Left lobe of liver (tissue), 2 donors: ENCODE results near the gene FXYD3. TPM values are rescaled to one million over a fixed set of nuclear protein-coding genes. Genes with fewer than 3 reads are reported as not detected.

ENCODE experiments used
- ATAC-seq: fragments of 200-7000 bp; cut with Tn5 transposase; one replicate; pipeline ENCODE4 v1.9.1; 2020; ENCODE audit warnings: mild to moderate bottlenecking, moderate library complexity
- DNase-seq: peaks from one replicate; pipeline ENCODE4 v3.0.0-alpha.2; 2020; ENCODE audit warnings: low spot score
- total RNA-seq: library from RNA; stranded (reverse); gene quantifications from one replicate; pipeline ENCODE4 v1.2.1, GENCODE V29; 2021
- donor health status: DM: no; HTN: no; CAD: no; lungs with moderate emphysema.
- donor health status: DM: no; HTN: yes; CAD: no.

The FXYD3 gene, protein sequence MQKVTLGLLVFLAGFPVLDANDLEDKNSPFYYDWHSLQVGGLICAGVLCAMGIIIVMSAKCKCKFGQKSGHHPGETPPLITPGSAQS
- 1.4 TPM for total RNA-seq

DNA sequence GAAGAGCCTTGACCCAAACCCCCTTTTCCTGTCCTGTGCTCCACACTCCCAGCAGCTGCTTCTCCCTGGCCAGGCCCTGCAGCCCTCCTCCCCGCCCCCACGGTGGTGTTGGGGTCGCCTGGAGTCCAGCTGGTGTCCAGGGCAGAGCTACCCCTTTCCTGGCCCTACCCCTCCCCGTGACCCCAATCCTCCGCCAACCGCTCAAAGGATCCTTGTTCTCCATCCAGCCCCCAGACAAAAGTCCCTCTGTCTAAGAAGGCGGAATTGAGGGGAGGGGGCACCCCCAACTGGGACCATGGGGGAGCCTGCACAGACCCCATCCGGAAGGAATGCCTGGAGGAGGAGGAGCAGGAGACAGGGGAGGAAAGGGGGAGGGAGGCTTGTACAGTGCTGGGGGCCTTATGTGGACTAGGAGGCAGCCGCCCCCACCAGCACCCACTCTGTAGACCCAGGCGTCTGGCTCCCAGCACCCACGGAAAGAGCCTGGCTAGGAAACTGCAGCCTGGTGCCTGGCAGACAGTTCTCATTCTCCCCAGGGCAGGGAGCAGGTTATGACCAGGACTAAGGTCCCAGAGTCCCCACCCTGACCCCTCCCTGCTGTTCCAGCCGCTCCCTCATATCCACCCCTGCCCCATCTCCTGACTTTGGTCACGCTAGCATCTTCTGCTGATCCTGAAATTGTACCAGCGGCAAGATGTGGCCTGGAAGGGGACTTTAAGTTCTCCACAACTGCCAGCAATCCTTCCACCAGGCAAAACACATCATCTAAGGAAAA lies at the start of gene FXYD3:
TSS of gene FXYD3 (plus strand) at position 647 of the 775 bp plus-strand sequence. CDS start 3,554 bp downstream, outside the sequence.
- DNase-seq (no peak), ATAC-seq (no peak)

DNA sequence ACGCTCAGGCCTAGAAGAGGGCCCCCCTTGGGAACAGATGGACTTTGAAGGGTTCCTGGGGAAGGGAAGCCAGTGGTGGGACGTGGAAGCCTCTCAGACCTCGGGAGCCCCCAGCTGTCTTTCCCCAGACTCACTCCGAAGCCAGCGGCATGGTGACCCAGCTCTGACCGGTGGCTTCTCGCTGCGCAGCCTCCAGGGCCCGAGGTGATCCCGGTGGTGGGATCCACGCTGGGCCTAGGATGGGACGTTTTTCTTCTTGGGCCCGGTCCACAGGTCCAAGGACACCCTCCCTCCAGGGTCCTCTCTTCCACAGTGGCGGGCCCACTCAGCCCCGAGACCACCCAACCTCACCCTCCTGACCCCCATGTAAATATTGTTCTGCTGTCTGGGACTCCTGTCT lies 49.5 kb upstream of the FXYD3 start:
- ATAC-seq = peak; percentile 1
- no peak for DNase-seq

DNA sequence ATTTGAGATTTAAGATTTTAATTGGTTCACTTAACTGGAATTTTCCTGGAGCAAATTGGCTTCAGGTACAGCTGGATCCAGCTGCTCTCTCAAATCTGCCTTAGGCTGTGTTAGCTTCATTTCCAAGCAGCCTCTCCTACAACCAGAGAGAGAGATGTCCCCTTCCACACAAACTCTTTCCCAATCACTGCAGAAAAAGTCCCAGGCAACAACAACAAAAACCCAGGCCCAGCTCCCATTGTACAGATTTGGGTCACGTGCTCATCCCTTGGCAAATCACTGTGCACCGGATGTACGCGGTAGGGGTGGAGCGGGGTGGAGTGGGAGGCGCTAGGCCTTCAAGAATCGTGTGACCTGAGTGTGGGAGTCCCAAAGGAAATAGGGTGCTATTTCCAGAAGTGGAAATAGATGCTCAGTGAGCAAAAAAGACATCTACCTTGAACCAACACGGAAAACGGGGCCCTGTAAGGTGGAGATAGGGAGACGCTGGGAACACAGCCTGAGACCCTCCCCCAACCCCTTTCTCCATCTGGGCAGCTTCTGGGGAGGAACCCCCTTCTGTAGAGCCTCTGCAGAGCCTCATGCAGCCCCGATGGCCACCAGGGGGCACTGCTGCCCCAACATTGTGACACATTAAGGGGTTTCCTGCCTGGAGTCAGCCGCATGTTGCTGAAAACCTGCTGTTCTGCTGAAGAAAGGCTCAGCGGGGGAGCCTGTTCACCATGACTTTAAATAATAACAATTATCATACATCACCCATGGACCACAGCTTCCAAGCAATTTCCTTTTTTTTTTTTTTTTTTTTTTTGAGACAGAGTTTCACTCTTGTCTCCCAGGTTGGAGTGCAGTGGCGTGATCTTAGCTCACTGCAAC lies 48.7 kb upstream of the FXYD3 start:
- ATAC-seq (peak; percentile 83), DNase-seq (peak; percentile 90)

DNA sequence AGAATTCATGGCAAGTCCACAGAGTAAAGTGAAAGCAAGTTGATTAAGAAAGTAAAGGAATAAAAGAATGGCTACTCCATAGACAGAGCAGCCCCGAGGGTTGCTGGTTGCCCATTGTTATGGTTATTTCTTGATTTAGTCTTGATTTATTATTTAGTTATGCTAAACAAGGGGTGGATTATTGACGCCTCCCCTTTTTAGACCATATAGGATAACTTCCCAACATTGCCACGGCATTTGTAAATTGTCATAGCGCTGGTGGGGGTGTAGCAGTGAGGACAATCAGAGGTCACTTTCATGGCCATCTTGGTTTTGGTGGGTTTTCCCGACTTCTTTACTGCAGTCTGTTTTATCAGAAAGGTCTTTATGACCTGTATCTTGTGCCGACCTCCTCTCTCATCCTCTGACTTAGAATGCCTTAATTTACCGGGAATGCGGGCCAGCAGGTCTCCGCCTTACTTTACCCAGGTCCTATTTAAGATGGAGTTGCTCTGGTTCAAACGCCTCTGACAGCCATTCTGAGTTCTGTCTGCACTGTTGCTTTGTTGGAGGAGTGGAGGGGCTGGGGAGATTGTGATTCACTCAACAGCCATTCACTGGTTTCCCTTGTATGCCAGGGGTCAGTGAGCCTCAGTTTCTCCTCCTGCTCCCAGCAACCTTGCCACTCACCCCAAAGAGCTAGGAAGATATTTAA lies 46.5 kb upstream of the FXYD3 start:
- ATAC-seq (no peak), DNase-seq (no peak)

DNA sequence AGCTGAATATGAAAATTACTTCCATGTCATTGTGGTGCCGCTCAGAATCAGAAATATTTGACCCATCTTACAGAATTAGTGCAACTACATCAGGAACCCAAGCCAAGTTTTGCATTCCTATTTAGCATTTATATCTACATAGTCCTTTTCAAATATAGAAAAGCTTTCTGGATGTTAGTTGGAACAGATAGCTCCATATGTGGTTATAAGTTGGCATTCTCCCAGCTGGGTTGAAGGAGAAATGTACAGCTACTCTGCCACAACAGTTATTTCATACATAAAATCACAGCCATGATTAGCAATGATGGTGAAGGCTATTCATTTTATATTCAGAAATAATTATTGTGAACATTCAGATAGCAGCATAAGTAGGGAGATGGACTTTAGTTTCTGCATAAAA lies 45.9 kb upstream of the FXYD3 start:
- no peak for DNase-seq
- ATAC-seq = no peak

DNA sequence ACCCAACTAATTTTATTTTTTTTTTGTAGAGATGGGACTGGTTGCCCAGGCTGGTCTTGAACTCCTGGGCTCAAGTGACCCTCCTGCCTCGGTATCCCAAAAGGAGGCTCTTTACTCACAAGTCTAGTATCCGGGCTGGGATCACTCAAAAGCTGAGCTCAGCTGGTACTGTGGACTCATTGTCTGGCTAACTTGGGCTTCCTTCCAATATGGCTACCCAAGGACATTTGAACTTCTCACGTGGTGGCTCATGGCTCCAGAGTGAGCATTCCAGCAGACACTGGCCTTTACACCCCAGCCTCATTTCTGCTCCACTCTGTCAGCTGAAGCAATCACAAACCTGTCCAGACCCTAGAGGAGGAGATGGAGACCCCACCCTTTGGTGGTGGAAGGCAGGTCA lies 45.2 kb upstream of the FXYD3 start:
- ATAC-seq (no peak), DNase-seq (no peak)

DNA sequence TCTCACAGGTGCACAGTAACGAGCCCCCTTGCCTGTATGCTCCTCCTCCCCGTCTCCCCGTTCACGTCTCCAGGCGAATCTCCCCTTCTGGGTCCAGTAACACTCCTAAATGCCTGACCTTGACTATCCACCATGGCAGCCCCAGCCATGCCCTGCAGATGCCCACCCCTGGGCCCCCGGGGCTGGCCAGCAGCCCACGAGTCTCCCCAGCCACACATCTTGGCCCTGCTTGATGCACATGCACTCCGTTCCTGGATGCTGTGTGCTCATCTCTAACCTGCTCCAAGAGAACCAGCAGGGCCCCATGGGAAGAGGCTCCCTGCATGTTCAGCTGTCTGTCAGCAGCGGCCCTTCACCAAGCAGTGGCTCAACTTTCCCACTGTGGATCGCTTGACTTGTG lies 42.1 kb upstream of the FXYD3 start:
- peak; percentile 26 for ATAC-seq
- no peak for DNase-seq

DNA sequence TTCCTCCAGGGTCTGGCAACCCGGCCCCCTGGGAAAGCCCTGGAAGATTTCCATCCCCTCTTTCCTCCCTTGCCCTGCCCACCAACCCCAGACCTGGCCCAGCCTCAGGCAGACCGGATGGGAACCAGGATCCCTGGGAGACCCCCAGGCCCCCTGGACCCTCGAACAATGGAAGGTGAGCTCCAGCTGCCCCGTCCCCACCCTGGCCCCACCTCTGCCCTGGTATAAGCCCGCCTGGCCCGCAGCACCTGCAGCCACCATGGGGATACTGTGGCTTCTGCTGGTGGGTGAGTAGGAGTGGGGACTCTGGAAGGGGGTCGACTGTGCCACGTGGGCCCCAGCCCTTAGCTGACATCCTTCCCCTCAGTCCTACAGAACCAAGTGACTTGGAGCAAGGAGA lies 41.7 kb upstream of the FXYD3 start:
- ATAC-seq (no peak), DNase-seq (no peak)

DNA sequence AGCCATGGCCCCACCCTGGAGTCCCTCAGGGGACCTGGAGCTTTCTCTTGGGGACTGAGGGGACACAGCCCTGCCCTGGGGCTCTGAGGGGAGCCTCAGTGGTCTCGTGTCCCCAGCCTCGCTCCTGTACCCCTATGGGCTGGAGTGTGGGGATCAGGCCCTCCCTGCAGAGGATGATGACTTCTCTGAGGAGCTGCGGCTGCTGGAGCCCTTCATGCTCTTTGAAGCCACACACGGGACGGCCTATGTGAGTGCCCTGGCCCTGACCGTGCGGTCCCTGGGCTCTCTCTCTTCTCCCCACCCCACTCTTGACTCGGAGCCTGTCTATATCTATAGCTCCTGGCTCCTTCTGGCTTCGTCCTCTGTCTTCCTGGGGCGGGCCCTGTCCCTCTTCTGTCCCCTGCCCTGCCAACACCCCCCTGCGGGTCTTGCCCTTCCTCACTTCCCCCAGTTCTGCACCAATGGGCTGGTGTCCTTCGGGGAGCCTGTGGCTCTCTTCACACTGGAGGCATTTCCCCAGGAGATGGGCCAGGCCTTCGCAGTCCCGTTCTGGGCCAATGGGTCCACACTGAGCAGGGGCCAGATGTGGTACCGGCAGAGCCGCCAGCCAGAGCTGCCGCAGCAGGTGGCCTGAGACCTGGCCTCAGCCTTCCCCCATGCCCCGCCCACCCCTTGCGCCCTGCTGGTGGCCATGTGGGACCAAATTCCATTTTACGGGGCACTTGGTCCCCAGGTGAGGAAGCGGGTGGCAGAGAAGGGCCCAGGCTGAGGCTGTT lies 41.0 kb upstream of the FXYD3 start:
- DNase-seq = no peak
- ATAC-seq = no peak

DNA sequence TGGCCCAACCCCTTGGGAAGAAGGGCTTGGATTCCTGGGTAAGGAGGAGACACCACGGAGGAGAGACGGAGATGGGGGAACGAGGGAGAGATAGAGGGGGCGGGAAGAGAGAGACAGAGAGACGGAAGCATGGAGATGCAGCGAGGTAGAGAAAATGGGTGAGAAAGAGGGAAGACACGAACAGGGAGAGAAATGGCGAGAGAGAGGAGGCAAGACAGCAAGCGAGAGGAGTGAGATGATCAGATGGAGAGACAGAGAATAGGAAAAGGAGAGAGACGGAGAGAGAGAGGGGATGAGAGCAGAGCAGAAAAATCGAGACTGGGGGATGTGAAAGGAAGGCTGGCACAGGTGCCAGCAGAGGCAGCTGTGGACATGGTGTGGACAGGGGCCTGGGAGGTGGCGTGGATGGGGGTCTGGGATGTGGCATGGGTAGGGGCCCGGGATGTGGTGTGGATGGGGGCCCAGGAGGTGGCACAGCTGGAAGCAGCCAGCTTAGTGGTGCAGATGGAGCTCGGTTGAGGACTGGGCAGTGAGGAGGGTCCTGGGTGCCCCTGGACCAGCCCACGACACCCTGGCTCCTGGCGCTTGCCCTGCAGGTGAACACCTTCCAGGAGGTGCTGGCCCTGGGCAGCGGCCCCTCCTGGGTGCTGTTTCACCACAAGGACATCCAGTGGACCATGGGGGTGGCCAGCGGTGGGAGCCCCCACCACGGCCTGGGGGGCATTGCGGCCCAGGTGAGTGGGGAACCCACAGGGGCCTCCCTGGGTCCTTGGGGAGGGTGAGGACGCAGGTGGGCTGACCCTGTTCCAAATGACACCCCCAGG lies 40.2 kb upstream of the FXYD3 start:
- ATAC-seq (no peak), DNase-seq (no peak)

DNA sequence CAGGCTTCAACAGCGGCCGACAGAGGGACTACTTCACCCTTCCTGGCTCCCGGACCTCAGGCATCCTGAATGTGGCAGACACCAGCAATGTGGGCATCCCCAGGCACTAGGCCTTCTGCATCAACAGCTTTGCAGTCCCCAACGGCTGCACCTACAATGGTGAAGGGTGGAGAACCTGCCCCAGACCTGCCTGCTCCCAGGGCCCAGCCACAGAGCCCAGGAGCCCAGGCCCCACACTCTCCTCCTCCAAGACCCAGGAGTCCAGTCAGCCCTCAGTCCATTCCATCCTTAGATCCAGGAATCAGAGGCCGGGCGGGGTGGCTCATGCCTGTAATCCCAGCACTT lies 39.6 kb upstream of the FXYD3 start:
- no peak for ATAC-seq

DNA sequence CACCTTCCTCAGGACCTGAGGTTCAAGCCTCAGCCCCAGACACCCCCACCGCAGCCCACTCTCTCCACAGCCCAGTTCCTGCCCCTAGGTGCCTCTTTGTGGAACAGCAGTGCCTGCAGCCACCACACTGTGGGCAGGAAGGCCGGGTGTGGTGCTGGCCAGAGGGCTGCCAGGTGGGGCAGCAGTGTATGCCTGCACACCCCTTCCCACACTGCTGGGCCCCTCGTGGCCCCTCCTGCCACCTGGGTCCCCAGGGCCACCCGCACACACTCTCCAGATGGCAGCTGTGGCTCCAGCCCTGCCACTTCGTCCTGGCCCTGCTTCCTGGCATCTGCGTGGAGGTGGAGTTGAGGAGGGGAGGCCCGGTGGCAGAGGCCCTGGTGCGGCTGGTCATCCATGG lies 39.0 kb upstream of the FXYD3 start:
- ATAC-seq (no peak), DNase-seq (no peak)

More for the DNA sequence above, 39.6 kb upstream of the FXYD3 start:
- no peak for DNase-seq

DNA sequence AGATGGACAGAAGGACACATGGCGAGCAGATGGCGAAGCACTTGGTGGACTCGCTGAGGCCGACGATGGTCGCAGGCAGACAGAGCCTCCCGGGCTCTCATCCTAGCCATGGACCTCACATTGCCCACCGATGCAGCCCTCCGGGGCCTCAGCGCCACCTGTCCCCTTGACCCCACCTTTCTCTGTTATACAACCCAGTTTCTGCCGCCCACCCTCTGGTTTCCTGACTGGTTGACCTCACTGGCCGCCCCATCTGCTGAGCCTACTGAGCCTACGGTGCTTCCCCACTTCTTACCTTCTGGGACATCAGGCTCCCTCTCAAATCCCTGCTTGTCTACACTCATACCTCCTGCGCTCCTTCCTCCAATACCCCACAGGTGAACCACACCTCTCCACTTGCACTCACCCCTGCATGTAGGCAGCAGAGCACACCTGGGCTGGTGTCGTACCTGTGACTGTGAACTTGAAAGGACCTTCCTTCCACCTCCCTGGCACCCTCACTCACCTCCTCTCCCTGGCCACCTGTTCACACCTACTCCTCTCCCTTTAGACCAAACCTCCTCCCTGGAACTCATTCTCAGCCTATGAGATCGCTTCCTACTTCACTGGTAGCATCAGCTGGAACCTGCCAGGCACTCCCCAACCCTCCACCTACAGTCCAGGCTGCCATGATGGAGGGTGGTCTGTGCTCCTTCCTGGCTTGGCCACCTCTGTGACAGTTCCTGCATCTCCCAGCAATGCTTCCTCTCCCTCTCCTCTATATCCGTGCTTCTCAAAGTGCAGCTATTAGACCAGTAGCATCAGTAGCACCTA lies 38.0 kb upstream of the FXYD3 start:
- ATAC-seq (no peak), DNase-seq (no peak)

DNA sequence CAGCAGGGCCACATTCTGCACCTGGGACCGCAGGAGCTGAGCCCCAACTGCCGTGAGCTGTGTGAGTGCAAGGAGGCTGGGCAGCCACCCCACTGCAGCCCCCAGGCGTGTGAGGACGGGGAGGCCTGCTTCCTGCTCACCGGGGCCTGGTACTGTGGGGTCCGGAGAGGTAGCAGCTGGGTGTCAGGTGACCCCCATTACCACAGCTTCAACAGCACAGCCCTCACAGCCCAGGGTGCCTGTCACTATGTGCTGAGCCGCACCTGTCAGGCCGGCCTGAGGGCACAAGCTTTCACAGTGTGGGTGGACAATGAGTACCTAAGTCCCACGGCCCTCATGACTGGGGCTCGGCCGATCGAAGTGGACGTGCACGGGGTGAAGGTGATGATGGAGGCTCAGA lies 35.8 kb upstream of the FXYD3 start:
- ATAC-seq = no peak
- no peak for DNase-seq

DNA sequence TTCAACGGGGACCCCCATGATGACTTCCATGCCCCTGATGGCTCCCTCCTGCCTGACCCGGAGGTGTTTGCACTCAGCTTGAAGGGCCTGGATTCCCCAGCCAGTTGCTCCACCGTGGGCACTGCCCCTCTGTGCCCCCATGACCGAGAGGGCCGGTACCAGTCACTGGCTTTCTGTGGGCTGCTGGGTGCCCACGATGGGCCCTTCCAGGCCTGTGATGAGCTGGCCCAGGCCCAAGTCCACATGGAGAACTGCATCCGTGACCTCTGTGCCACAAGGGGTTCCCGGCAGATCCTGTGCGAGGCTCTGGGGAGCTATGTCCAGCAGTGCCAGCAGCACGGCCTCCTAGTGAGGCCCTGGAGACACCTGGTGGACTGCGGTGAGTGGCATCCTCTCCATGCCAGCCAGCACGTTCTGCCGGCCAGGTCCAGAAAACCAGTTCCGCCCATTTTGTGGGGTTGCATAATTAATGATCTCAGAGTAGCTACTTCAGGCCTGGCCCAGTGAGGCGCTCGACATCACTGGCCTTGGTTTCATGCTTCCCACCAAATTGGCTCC lies 34.9 kb upstream of the FXYD3 start:
- peak; percentile 77 for DNase-seq

DNA sequence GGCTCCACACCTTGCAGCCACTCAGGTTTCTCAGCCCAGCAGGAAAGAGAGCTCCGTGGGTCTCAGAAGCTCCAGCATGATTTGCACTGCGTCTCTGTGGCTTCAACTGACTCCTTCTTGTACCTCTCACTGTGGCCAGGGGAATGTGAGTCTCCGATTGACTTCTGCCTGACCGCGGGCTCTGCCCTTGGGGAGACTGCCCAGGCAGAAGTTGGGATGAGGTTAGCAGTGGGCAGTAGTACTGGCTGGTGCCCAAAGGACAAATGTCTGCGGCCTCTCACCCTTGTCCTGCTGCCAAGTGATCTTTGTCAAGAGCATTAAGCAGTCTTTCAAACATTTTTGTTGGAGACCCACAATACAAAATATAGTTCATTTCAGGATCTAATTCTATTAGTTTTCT lies 34.4 kb upstream of the FXYD3 start:
- ATAC-seq (peak; percentile 89), DNase-seq (peak; percentile 91)

More for the DNA sequence above, 34.9 kb upstream of the FXYD3 start:
- peak; percentile 85 for ATAC-seq

DNA sequence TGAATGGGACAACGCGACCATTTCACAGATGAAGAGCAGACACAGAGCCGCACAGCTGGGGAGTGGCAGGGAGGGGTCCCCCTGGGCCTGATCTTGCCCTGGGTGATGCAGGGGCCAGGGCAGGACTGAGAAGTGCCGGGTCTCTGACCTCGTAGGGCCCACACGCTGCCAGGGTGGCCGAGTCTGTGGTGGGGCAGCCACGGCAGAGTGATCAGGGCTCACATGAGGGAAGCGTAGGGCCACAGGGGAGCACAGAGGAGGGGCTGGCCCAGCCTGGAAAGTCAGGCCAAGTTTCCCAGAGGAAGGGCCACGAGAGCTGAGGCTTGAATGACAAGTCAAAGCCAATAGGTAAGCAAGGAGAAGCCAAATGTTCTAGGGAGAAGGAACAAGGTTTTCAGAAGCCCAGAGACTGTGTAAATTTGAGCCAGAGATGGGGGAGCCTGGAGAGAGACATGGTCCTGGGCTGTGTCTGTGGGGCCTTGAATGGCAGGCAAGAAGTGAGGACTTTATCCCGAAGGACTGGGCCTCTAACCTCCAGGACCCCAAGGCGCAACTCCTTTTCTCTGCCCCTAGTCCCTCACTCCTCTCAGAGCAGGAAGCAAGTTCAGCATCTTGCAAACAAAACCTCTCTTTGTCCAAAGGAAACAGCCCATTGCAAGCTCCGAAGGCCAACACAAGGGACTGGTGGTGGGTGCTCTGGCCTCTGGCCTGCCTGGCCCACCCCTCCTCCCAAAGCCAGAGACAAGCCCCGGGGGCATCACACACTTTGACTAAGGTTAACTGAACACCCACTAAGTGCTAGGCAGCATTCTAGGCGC lies 31.7 kb upstream of the FXYD3 start:
- DNase-seq (no peak), ATAC-seq (no peak)

DNA sequence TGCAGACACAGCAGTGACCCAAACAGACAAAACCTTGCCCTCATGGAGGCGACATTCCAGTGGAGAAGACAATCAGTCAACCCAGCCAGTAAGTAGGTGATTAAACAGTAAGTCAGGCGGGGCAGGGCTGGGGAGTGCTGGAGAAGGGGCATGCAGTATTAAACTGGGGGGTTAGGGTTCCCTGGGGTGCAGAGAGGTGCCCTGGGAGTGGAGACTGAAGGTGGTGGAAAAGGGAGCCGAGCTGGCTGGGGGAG lies 31.2 kb upstream of the FXYD3 start:
- DNase-seq (no peak), ATAC-seq (no peak)
